ENCODE data around the gene DISP2.
A peak's percentile ranks its signal among the peaks of the same experiment; 100 is the strongest.

Gene DISP2

DNA sequence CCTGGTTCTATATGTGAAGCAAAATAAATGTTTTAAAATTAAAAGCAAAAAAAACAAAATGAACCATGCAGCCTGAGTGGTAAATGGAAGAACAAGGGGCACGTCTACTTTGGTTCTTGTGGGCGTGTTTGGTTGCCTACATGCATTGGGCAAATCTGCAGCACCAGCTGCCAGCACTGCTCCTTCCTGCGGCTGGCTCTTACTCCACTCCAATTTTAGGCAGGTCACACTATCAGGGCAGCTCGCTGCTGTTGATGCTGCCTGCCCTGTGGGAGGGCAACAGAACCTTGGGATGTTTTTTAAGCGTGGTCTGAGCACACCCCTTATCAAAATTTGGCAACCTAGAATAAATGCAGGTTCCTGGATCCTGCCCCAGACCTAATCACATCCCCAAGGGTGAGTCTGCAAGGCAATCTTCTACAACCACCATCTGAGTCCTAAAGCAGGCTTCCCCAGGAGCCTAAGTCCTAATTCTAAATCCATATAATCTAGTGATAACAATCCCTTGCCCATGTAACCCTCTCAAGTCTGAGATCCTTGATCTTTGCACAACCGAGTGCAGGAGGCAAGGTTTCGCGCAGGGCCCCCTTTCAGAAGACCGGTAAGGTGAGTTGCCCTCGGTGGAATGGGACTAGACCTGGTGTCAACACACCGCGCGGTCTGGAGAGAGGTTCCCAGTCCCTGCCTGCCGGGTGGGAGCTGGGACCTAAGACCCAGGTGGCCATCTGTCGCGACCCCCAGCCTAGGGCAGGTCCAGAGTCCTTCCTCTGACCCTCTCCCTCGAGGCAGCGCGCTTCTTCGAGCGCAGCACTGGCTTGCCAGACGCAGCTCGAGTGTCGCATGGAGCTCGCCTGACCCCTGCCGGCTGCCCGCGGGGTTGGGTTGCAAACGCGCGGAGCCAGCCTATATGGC, 63.5 kb downstream of the DISP2 start:
- Histone ChIP-seq H3F3A (ENCODE audit: low read depth) (no peaks in the 10 kb centered on the region), H3K36me3 (ENCODE audit: insufficient read depth, low read length) (peaks cover 11% of the 10 kb centered on the region; the same call in 1 of the 2 replicates), H3K9me3 (ENCODE audit: insufficient read depth, low read depth, low read length) (no peaks in the 10 kb centered on the region), H3K4me1 (ENCODE audit: insufficient read depth, low read length, poor library complexity, severe bottlenecking) (no peaks in the 10 kb centered on the region), H3K9ac (ENCODE audit: low read depth, low read length, poor library complexity, severe bottlenecking) (no peak overlapping the region), H3K9me2 (replicated peaks; ENCODE audit: low read depth, low read length) (no peaks in the 10 kb centered on the region), H4K20me1 (ENCODE audit: insufficient read depth, low read length, poor library complexity, severe bottlenecking) (no peaks in the 10 kb centered on the region), H3K4me2 (ENCODE audit: low read depth, low read length, poor library complexity, severe bottlenecking) (no peak overlapping the region), H2AFZ (ENCODE audit: low read length) (no peak overlapping the region), H3K27me3 (ENCODE audit: insufficient read depth, low read length, poor library complexity, severe bottlenecking) (no peaks in the 10 kb centered on the region), H3K79me2 (ENCODE audit: insufficient read depth, low read length) (no peaks in the 10 kb centered on the region), H3K4me3 (ENCODE audit: low read length, poor library complexity, severe bottlenecking) (no peak overlapping the region)
- no peak for TF ChIP-seq EZH2phosphoT487 (IDR thresholded peaks at IDR 0.05; ENCODE audit: borderline replicate concordance)
- TF ChIP-seq CTCF (conservative IDR thresholded peaks at IDR 0.05; ENCODE audit: low read length): peak; percentile 80

DNA sequence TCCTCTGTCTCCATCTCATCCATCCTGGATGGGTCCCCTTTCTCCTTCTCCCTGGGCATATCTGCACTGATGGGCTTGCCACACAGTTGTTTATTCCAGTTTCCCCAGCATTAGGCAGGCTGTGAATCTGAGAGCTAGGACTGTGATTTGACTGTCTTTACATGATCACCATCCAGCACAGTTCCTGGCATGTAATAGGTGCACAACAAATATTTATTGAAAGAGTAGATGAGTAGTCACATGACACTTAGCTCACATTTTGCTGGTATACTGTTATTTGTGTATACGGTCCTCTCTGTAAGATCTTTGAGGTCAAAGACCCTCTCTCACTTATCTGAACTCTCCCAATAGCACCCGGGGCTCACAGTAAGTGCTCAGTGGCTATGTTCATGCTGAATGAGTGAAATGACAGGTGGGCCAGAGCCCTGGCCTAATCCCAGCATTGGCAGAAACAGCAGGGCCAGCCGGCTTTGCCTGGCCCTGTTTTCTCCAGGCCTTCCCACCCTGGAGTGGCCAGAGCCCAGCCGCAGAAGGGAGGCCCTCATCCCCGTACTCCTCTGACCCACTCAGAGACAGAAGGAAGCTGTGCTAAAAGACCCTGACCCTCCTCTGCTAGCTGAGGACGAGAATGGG, 66.6 kb downstream of the DISP2 start:
- Histone ChIP-seq H3K9ac (ENCODE audit: low read depth, low read length, poor library complexity, severe bottlenecking) (no peak overlapping the region), H3K9me3 (ENCODE audit: insufficient read depth, low read depth, low read length) (no peaks in the 10 kb centered on the region), H4K20me1 (ENCODE audit: insufficient read depth, low read length, poor library complexity, severe bottlenecking) (no peaks in the 10 kb centered on the region), H3K9me2 (replicated peaks; ENCODE audit: low read depth, low read length) (no peaks in the 10 kb centered on the region), H3K4me1 (ENCODE audit: insufficient read depth, low read length, poor library complexity, severe bottlenecking) (no peaks in the 10 kb centered on the region), H3K4me3 (ENCODE audit: low read length, poor library complexity, severe bottlenecking) (no peak overlapping the region), H3K79me2 (ENCODE audit: insufficient read depth, low read length) (no peaks in the 10 kb centered on the region), H3F3A (ENCODE audit: low read depth) (no peaks in the 10 kb centered on the region), H3K4me2 (ENCODE audit: low read depth, low read length, poor library complexity, severe bottlenecking) (no peak overlapping the region), H3K36me3 (ENCODE audit: insufficient read depth, low read length) (no peaks in the 10 kb centered on the region), H3K27me3 (ENCODE audit: insufficient read depth, low read length, poor library complexity, severe bottlenecking) (no peaks in the 10 kb centered on the region), H2AFZ (ENCODE audit: low read length) (no peak overlapping the region)
- TF ChIP-seq EZH2phosphoT487 (IDR thresholded peaks at IDR 0.05; ENCODE audit: borderline replicate concordance) (no peak), CTCF (conservative IDR thresholded peaks at IDR 0.05; ENCODE audit: low read length) (no peak)

DNA sequence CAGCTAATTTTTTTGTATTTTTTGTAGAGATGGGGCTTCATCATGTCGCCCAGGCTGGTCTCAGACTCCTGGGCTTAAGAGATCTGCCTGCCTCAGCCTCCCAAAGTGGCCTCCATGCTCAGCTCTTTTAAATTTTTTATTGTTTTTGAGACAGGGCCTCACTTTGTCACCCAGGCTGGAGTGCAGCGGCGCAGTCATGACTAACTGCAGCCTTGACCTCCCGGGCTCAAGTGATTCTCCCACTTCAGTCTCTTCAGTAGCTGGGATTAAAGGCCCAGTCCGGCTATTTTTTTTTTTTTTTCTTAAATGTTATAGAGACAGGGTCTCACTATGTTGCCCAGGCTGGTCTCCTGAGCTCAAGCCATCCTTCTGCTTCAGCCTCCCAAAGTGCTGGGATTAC, 67.7 kb downstream of the DISP2 start:
- Histone ChIP-seq H3K4me1 (ENCODE audit: insufficient read depth, low read length, poor library complexity, severe bottlenecking) (no peaks in the 10 kb centered on the region), H3K4me2 (ENCODE audit: low read depth, low read length, poor library complexity, severe bottlenecking) (no peak overlapping the region), H3K9ac (ENCODE audit: low read depth, low read length, poor library complexity, severe bottlenecking) (no peak overlapping the region), H3K79me2 (ENCODE audit: insufficient read depth, low read length) (no peaks in the 10 kb centered on the region), H4K20me1 (ENCODE audit: insufficient read depth, low read length, poor library complexity, severe bottlenecking) (no peaks in the 10 kb centered on the region), H3F3A (ENCODE audit: low read depth) (no peaks in the 10 kb centered on the region), H3K9me2 (replicated peaks; ENCODE audit: low read depth, low read length) (no peaks in the 10 kb centered on the region), H3K27me3 (ENCODE audit: insufficient read depth, low read length, poor library complexity, severe bottlenecking) (no peaks in the 10 kb centered on the region), H3K4me3 (ENCODE audit: low read length, poor library complexity, severe bottlenecking) (no peak overlapping the region), H2AFZ (ENCODE audit: low read length) (no peak overlapping the region), H3K9me3 (ENCODE audit: insufficient read depth, low read depth, low read length) (no peaks in the 10 kb centered on the region), H3K36me3 (ENCODE audit: insufficient read depth, low read length) (no peaks in the 10 kb centered on the region)
- TF ChIP-seq CTCF (conservative IDR thresholded peaks at IDR 0.05; ENCODE audit: low read length) (no peak), EZH2phosphoT487 (IDR thresholded peaks at IDR 0.05; ENCODE audit: borderline replicate concordance) (no peak)
